A549 (cell line): ENCODE results near the gene KRTAP12-4.
"Not testable (repeated sequence)": the region's sequence is repeated elsewhere in the genome, so short reads cannot be mapped to it uniquely, and the experiment has no call there.

ENCODE experiments used
- HDAC2 ChIP-seq: fragments of 200-600 bp; sonication (generic); IDR thresholded peaks from 2 replicates; pipeline ENCODE4 v1.6.1; 2016
- HOXB5 ChIP-seq: fragments of 250-450 bp; sonication (Bioruptor Pico); IDR thresholded peaks from 2 replicates; pipeline ENCODE4 v1.5.0; 2020; ENCODE audit warnings: mild to moderate bottlenecking, moderate library complexity
- KDM5A ChIP-seq: fragments of 200-600 bp; sonication (generic); IDR thresholded peaks from 2 replicates; pipeline ENCODE4 v1.6.1; 2016; ENCODE audit warnings: antibody characterized with exemption, mild to moderate bottlenecking
- NR3C1 ChIP-seq: fragments of >200 bp; sonication (Bioruptor Twin); formaldehyde crosslinking; IDR thresholded peaks from 3 replicates; pipeline ENCODE4 v1.6.1; 2017
- POLR2A ChIP-seq: IDR thresholded peaks from 2 replicates; pipeline ENCODE4 v1.6.1; 2012; ENCODE audit warnings: mild to moderate bottlenecking, low read length
- RAD21 ChIP-seq, 2 experiments: fragments of >200 bp in 1 of 2; sonication (Bioruptor Twin) in 1 of 2; formaldehyde crosslinking in 1 of 2; IDR thresholded peaks in 1 of 2; conservative IDR thresholded peaks in 1 of 2; 2 replicates in 1 of 2; 3 replicates in 1 of 2; pipeline ENCODE4 v1.6.1; 2012 to 2018; ENCODE audit warnings: inconsistent platforms in 1 of 2
- TF ChIP-seq, protein P1 (sequence below): fragments of >200 bp; sonication (Bioruptor Twin); formaldehyde crosslinking; IDR thresholded peaks from 3 replicates; pipeline ENCODE4 v1.5.1; 2016
- TF ChIP-seq, protein P2 (sequence below): IDR thresholded peaks from 2 replicates; pipeline ENCODE4 v1.6.1; 2012

DNA sequence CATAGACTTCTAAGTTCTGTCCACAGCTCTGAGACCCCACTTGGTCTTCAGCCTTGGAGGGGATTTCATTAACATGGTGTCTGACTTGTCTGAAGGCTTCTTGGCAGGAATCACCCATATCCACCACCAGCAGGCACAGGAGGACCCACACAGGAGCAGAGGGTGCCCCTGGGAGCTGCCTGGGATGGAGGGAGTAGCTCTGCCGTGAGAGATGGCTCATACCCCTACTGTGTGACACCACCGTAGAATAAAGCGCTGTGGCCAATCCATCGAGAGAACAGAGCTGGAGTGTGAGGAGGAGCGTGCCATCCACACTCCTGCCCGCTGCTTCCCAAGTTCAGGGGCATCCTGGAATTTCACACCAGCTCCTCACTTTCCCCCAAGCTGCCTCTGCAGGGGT is 30.6 kb upstream of the KRTAP12-4 start:
- not testable (repeated sequence) for TF ChIP-seq KDM5A; HOXB5 (CRISPR knock-in tag); NR3C1; HDAC2; RAD21 (conservative IDR thresholded peaks at IDR 0.05 in 1 of 2, IDR thresholded peaks at IDR 0.05 in 1 of 2); POLR2A
- TF ChIP-seq, protein P1, sequence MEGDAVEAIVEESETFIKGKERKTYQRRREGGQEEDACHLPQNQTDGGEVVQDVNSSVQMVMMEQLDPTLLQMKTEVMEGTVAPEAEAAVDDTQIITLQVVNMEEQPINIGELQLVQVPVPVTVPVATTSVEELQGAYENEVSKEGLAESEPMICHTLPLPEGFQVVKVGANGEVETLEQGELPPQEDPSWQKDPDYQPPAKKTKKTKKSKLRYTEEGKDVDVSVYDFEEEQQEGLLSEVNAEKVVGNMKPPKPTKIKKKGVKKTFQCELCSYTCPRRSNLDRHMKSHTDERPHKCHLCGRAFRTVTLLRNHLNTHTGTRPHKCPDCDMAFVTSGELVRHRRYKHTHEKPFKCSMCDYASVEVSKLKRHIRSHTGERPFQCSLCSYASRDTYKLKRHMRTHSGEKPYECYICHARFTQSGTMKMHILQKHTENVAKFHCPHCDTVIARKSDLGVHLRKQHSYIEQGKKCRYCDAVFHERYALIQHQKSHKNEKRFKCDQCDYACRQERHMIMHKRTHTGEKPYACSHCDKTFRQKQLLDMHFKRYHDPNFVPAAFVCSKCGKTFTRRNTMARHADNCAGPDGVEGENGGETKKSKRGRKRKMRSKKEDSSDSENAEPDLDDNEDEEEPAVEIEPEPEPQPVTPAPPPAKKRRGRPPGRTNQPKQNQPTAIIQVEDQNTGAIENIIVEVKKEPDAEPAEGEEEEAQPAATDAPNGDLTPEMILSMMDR: not testable (repeated sequence)
- TF ChIP-seq, protein P2, sequence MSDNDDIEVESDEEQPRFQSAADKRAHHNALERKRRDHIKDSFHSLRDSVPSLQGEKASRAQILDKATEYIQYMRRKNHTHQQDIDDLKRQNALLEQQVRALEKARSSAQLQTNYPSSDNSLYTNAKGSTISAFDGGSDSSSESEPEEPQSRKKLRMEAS: not testable (repeated sequence)
